HEK293 (cell line): Measurements from ENCODE around the gene FYB1.

Experiments
- BCL11B ChIP-seq: fragments of 450-650 bp; formaldehyde crosslinking; IDR thresholded peaks from 2 replicates; pipeline ENCODE4 v1.5.1; 2016; ENCODE audit warnings: low read depth, missing biosample characterization, missing genetic modification characterization
- FEZF1 ChIP-seq: fragments of 450-650 bp; formaldehyde crosslinking; IDR thresholded peaks from 2 replicates; pipeline ENCODE4 v1.5.1; 2016; ENCODE audit warnings: missing biosample characterization, missing genetic modification characterization
- GLIS2 ChIP-seq: fragments of 450-650 bp; formaldehyde crosslinking; IDR thresholded peaks from 2 replicates; pipeline ENCODE4 v1.5.1; 2016; ENCODE audit warnings: missing biosample characterization, missing genetic modification characterization
- HIC1 ChIP-seq: fragments of 450-650 bp; formaldehyde crosslinking; IDR thresholded peaks from 2 replicates; pipeline ENCODE4 v1.5.1; 2016; ENCODE audit warnings: missing biosample characterization, missing genetic modification characterization
- HOXD13 ChIP-seq: sonication (generic); formaldehyde crosslinking; IDR thresholded peaks from 2 replicates; pipeline ENCODE4 v1.8.0; 2022; ENCODE audit warnings: missing genetic modification reagents, borderline replicate concordance
- IKZF3 ChIP-seq: fragments of 450-650 bp; IDR thresholded peaks from 2 replicates; pipeline ENCODE4 v1.5.0; 2018; ENCODE audit warnings: missing biosample characterization, mild to moderate bottlenecking, missing genetic modification characterization, moderate library complexity
- KLF1 ChIP-seq: fragments of 450-650 bp; formaldehyde crosslinking; IDR thresholded peaks from 2 replicates; pipeline ENCODE4 v1.5.1; 2016; ENCODE audit warnings: missing biosample characterization, missing genetic modification characterization
- SCRT2 ChIP-seq: fragments of 450-650 bp; formaldehyde crosslinking; IDR thresholded peaks from 2 replicates; pipeline ENCODE4 v1.5.1; 2016; ENCODE audit warnings: missing biosample characterization, missing genetic modification characterization
- SP7 ChIP-seq: fragments of 450-650 bp; formaldehyde crosslinking; IDR thresholded peaks from 2 replicates; pipeline ENCODE4 v1.5.1; 2016; ENCODE audit warnings: missing biosample characterization, missing genetic modification characterization
- ZBTB21 ChIP-seq: fragments of 450-650 bp; formaldehyde crosslinking; IDR thresholded peaks from 2 replicates; pipeline ENCODE4 v1.5.1; 2017; ENCODE audit warnings: missing biosample characterization, missing genetic modification characterization
- ZBTB49 ChIP-seq: fragments of 450-650 bp; formaldehyde crosslinking; IDR thresholded peaks from 2 replicates; pipeline ENCODE4 v1.5.1; 2016; ENCODE audit warnings: missing biosample characterization, missing genetic modification characterization, low read depth
- ZFP3 ChIP-seq: fragments of 450-650 bp; formaldehyde crosslinking; IDR thresholded peaks from 2 replicates; pipeline ENCODE4 v1.5.1; 2016; ENCODE audit warnings: low read depth, missing biosample characterization, missing genetic modification characterization
- ZFP37 ChIP-seq: fragments of 450-650 bp; formaldehyde crosslinking; IDR thresholded peaks from 2 replicates; pipeline ENCODE4 v1.5.1; 2016; ENCODE audit warnings: missing biosample characterization, missing genetic modification characterization
- ZIC2 ChIP-seq: fragments of 450-650 bp; formaldehyde crosslinking; IDR thresholded peaks from 2 replicates; pipeline ENCODE4 v1.5.1; 2016; ENCODE audit warnings: missing biosample characterization, missing genetic modification characterization
- ZNF16 ChIP-seq: fragments of 450-650 bp; formaldehyde crosslinking; IDR thresholded peaks from 2 replicates; pipeline ENCODE4 v1.5.1; 2016; ENCODE audit warnings: low read depth, missing biosample characterization, missing genetic modification characterization
- ZNF202 ChIP-seq: fragments of 450-650 bp; formaldehyde crosslinking; IDR thresholded peaks from 2 replicates; pipeline ENCODE4 v1.5.1; 2016; ENCODE audit warnings: missing biosample characterization, missing genetic modification characterization, borderline replicate concordance
- ZNF354C ChIP-seq: fragments of 450-650 bp; formaldehyde crosslinking; IDR thresholded peaks from 2 replicates; pipeline ENCODE4 v1.5.1; 2016; ENCODE audit warnings: missing biosample characterization, missing genetic modification characterization, low read depth, borderline replicate concordance
- ZNF398 ChIP-seq: fragments of 450-650 bp; formaldehyde crosslinking; IDR thresholded peaks from 2 replicates; pipeline ENCODE4 v1.5.1; 2017; ENCODE audit warnings: missing biosample characterization, missing genetic modification characterization
- ZNF404 ChIP-seq: fragments of 450-650 bp; formaldehyde crosslinking; IDR thresholded peaks from 2 replicates; pipeline ENCODE4 v1.5.1; 2017; ENCODE audit warnings: missing biosample characterization, missing genetic modification characterization
- ZNF426 ChIP-seq: fragments of 450-650 bp; formaldehyde crosslinking; IDR thresholded peaks from 2 replicates; pipeline ENCODE4 v1.5.1; 2017; ENCODE audit warnings: missing biosample characterization, missing genetic modification characterization, mild to moderate bottlenecking, inconsistent platforms, moderate library complexity
- ZNF560 ChIP-seq: fragments of 450-650 bp; formaldehyde crosslinking; IDR thresholded peaks from 2 replicates; pipeline ENCODE4 v1.5.1; 2017; ENCODE audit warnings: missing biosample characterization, missing genetic modification characterization, borderline replicate concordance
- ZNF585B ChIP-seq: fragments of 450-650 bp; formaldehyde crosslinking; IDR thresholded peaks from 2 replicates; pipeline ENCODE4 v1.5.1; 2016; ENCODE audit warnings: missing biosample characterization, missing genetic modification characterization
- ZNF610 ChIP-seq: fragments of 450-650 bp; formaldehyde crosslinking; IDR thresholded peaks from 2 replicates; pipeline ENCODE4 v1.5.1; 2016; ENCODE audit warnings: missing biosample characterization, missing genetic modification characterization, borderline replicate concordance
- ZNF621 ChIP-seq: fragments of 450-650 bp; formaldehyde crosslinking; IDR thresholded peaks from 2 replicates; pipeline ENCODE4 v1.5.1; 2017; ENCODE audit warnings: missing biosample characterization, missing genetic modification characterization
- ZNF624 ChIP-seq: fragments of 450-650 bp; formaldehyde crosslinking; IDR thresholded peaks from 2 replicates; pipeline ENCODE4 v1.5.1; 2017; ENCODE audit warnings: missing biosample characterization, missing genetic modification characterization
- ZNF658 ChIP-seq: fragments of 450-650 bp; formaldehyde crosslinking; IDR thresholded peaks from 2 replicates; pipeline ENCODE4; 2016; ENCODE audit warnings: missing biosample characterization, missing genetic modification characterization
- ZNF677 ChIP-seq: fragments of 450-650 bp; IDR thresholded peaks from 2 replicates; pipeline ENCODE4 v1.5.0; 2018; ENCODE audit warnings: missing biosample characterization, mild to moderate bottlenecking, missing genetic modification characterization, moderate library complexity
- ZNF776 ChIP-seq: fragments of 450-650 bp; formaldehyde crosslinking; IDR thresholded peaks from 2 replicates; pipeline ENCODE4 v1.5.0; 2017; ENCODE audit warnings: missing biosample characterization, missing genetic modification characterization, borderline replicate concordance
- ZNF777 ChIP-seq: fragments of 450-650 bp; formaldehyde crosslinking; IDR thresholded peaks from 2 replicates; pipeline ENCODE4 v1.5.1; 2017; ENCODE audit warnings: missing biosample characterization, missing genetic modification characterization, borderline replicate concordance
- ZNF843 ChIP-seq: fragments of 450-650 bp; formaldehyde crosslinking; IDR thresholded peaks from 2 replicates; pipeline ENCODE4 v1.5.1; 2016; ENCODE audit warnings: missing biosample characterization, missing genetic modification characterization
- ZSCAN23 ChIP-seq: fragments of 450-650 bp; formaldehyde crosslinking; IDR thresholded peaks from 2 replicates; pipeline ENCODE4 v1.5.1; 2016; ENCODE audit warnings: missing biosample characterization, missing genetic modification characterization
- ZSCAN5A ChIP-seq: fragments of 450-650 bp; formaldehyde crosslinking; IDR thresholded peaks from 2 replicates; pipeline ENCODE4 v1.5.1; 2016; ENCODE audit warnings: missing biosample characterization, missing genetic modification characterization

The FYB1 gene

GRCh38 chr5:39092581-39093351, 126.6 kb downstream of the FYB1 start (continued):
- TF ChIP-seq ZNF843 (tag by site-specific recombination) (peak; percentile 82), ZNF398 (tag by site-specific recombination) (0 out of 2 replicates have a peak, but pooled peaks have one; percentile 40), ZSCAN23 (tag by site-specific recombination) (no peak), ZNF426 (tag by site-specific recombination) (no peak), ZNF624 (tag by site-specific recombination) (0 out of 2 replicates have a peak, but pooled peaks have one; percentile 3), ZNF560 (tag by site-specific recombination) (no peak), ZBTB49 (tag by site-specific recombination) (no peak), ZNF610 (tag by site-specific recombination) (no peak), ZNF776 (tag by site-specific recombination) (no peak), GLIS2 (tag by site-specific recombination) (no peak), HIC1 (tag by site-specific recombination) (no peak), SP7 (tag by site-specific recombination) (0 out of 2 replicates have a peak, but pooled peaks have one; percentile 22), ZFP37 (no peak), BCL11B (tag by site-specific recombination) (no peak), ZNF621 (tag by site-specific recombination) (no peak), HOXD13 (CRISPR knock-in tag) (no peak), IKZF3 (0 out of 2 replicates have a peak, but pooled peaks have one; percentile 45), ZNF777 (tag by site-specific recombination) (no peak), KLF1 (no peak), SCRT2 (tag by site-specific recombination) (peak; percentile 79), ZNF16 (no peak), ZNF354C (tag by site-specific recombination) (no peak), ZSCAN5A (no peak), ZNF677 (no peak), ZNF202 (tag by site-specific recombination) (no peak), FEZF1 (peak; percentile 50; the same call in 1 of the 2 replicates), ZNF658 (tag by site-specific recombination) (no peak), ZBTB21 (tag by site-specific recombination) (no peak), ZFP3 (tag by site-specific recombination) (no peak), ZNF585B (no peak), ZIC2 (peak; percentile 91), ZNF404 (tag by site-specific recombination) (no peak)
